Measurements from ENCODE around the gene NUP37.

GRCh38 chr12:102053062-102053349 is 66.9 kb downstream of the NUP37 start:
- no peak for TF ChIP-seq YY1 (IDR thresholded peaks at IDR 0.05; ENCODE audit: insufficient read depth, insufficient read length)
- TF ChIP-seq ZNF274 (IDR thresholded peaks at IDR 0.05; ENCODE audit: low read depth, low read length), result no peak
- TF ChIP-seq SUZ12 (IDR thresholded peaks at IDR 0.05; ENCODE audit: extremely low read depth, insufficient read depth, insufficient read length), result no peak

Data from NT2/D1 (cell line).